HepG2 (cell line): Measurements from ENCODE around the gene BBIP1. TPM values are rescaled to one million over a fixed set of nuclear protein-coding genes. Genes with fewer than 3 reads are reported as not detected.

ENCODE experiments used
- HMGXB3 ChIP-seq: sonication (generic); formaldehyde crosslinking; IDR thresholded peaks from 2 replicates; pipeline ENCODE4 v1.4.0; 2020; ENCODE audit warnings: missing genetic modification reagents, borderline replicate concordance
- IKZF1 ChIP-seq: fragments of 450-650 bp; IDR thresholded peaks from 2 replicates; pipeline ENCODE4 v1.7.1; 2016
- ISL2 ChIP-seq: sonication (generic); formaldehyde crosslinking; IDR thresholded peaks from 2 replicates; pipeline ENCODE4 v1.5.0; 2020; ENCODE audit warnings: missing genetic modification reagents
- MEIS2 ChIP-seq: sonication (generic); formaldehyde crosslinking; IDR thresholded peaks from 2 replicates; pipeline ENCODE4 v1.9.0; 2021; ENCODE audit warnings: mild to moderate bottlenecking, missing genetic modification reagents
- NFE2 ChIP-seq: sonication (generic); formaldehyde crosslinking; IDR thresholded peaks from 2 replicates; pipeline ENCODE4 v1.4.0; 2020; ENCODE audit warnings: missing genetic modification reagents
- NR2C2 ChIP-seq: sonication (generic); formaldehyde crosslinking; IDR thresholded peaks from 2 replicates; pipeline ENCODE4 v1.4.0; 2020; ENCODE audit warnings: missing genetic modification reagents, mild to moderate bottlenecking, moderate library complexity, borderline replicate concordance
- PHF20 ChIP-seq: sonication (generic); formaldehyde crosslinking; IDR thresholded peaks from 2 replicates; pipeline ENCODE4 v1.5.0; 2020; ENCODE audit warnings: mild to moderate bottlenecking, missing genetic modification reagents
- SAFB2 ChIP-seq: sonication (generic); formaldehyde crosslinking; IDR thresholded peaks from 2 replicates; pipeline ENCODE4 v1.5.1; 2020; ENCODE audit warnings: missing genetic modification reagents, low read depth, mild to moderate bottlenecking, borderline replicate concordance
- SP2 ChIP-seq: sonication (generic); formaldehyde crosslinking; IDR thresholded peaks from 2 replicates; pipeline ENCODE4 v1.5.1; 2020; ENCODE audit warnings: mild to moderate bottlenecking, missing genetic modification reagents
- STAT6 ChIP-seq: sonication (generic); formaldehyde crosslinking; IDR thresholded peaks from 2 replicates; pipeline ENCODE4 v1.4.0; 2020; ENCODE audit warnings: missing genetic modification reagents, mild to moderate bottlenecking, borderline replicate concordance
- TCF7 ChIP-seq: sonication (generic); IDR thresholded peaks from 2 replicates; pipeline ENCODE4 v1.6.1; 2016; ENCODE audit warnings: antibody characterized with exemption, low read depth
- ZNF354B ChIP-seq: sonication (generic); formaldehyde crosslinking; IDR thresholded peaks from 2 replicates; pipeline ENCODE4 v1.8.0; 2022; ENCODE audit warnings: mild to moderate bottlenecking, missing genetic modification reagents
- ZNF569 ChIP-seq: sonication (generic); formaldehyde crosslinking; IDR thresholded peaks from 2 replicates; pipeline ENCODE4 v1.5.0; 2020; ENCODE audit warnings: mild to moderate bottlenecking, missing genetic modification reagents, moderate library complexity, borderline replicate concordance
- ZNF589 ChIP-seq: sonication (generic); formaldehyde crosslinking; conservative IDR thresholded peaks from 2 replicates; pipeline ENCODE4 v1.8.0; 2022; ENCODE audit warnings: mild to moderate bottlenecking, moderate library complexity, missing genetic modification reagents
- ZNF770 ChIP-seq: sonication (generic); formaldehyde crosslinking; IDR thresholded peaks from 2 replicates; pipeline ENCODE4 v1.5.0; 2020; ENCODE audit warnings: mild to moderate bottlenecking, missing genetic modification reagents
- ZNF800 ChIP-seq: sonication (generic); formaldehyde crosslinking; IDR thresholded peaks from 2 replicates; pipeline ENCODE4 v1.4.0; 2020; ENCODE audit warnings: missing genetic modification reagents
- ZNF841 ChIP-seq: sonication (generic); formaldehyde crosslinking; IDR thresholded peaks from 2 replicates; pipeline ENCODE4 v1.8.1; 2023; ENCODE audit warnings: missing genetic modification reagents, borderline replicate concordance
- ZSCAN31 ChIP-seq: sonication (generic); formaldehyde crosslinking; IDR thresholded peaks from 2 replicates; pipeline ENCODE4 v1.5.0; 2020; ENCODE audit warnings: low read depth, mild to moderate bottlenecking, missing genetic modification reagents
- polyA plus RNA-seq, 8 experiments: library from polyadenylated mRNA; depleted of rRNA in 3 of 8; stranded (reverse) in 7 of 8; unstranded in 1 of 8; fragments of >200 nt; fragmentation: Illumina TruSeq in 4 of 8; extraction: Trizol in 4 of 8; gene quantifications; 2 replicates each; pipeline versions ENCODE4 v1.2.1 to v1.2.3, GENCODE V29; 2011 to 2016; ENCODE audit warnings: low read depth in 4 of 8, missing spikeins in 1 of 8, mixed read lengths in 1 of 8; ENCODE audit not compliant: insufficient read depth in 1 of 8
- total RNA-seq, 5 experiments: library from RNA; depleted of rRNA; stranded (reverse); fragments of >200 nt; fragmentation: Illumina TruSeq; extraction: Trizol; gene quantifications; 2 replicates each; pipeline ENCODE4 v1.2.3, GENCODE V29; 2016; ENCODE audit warnings: low read depth in 1 of 5

BBIP1 gene
- total and polyA plus RNA-seq, 2 of the 13 experiments (the other 11 are each of a cell fraction or from before 2014, with no cell fraction given): 18.3 to 24.1 TPM

GRCh38 chr10:110872145-110872983 is 46.6 kb downstream of the BBIP1 start (continued):
- TF ChIP-seq ZNF589 (CRISPR knock-in tag) (no peak), SP2 (CRISPR knock-in tag) (no peak), NR2C2 (CRISPR knock-in tag) (0 out of 2 replicates have a peak, but pooled peaks have one; percentile 39), ZNF569 (CRISPR knock-in tag) (no peak), MEIS2 (CRISPR knock-in tag) (no peak; the same call in 1 of the 2 replicates), ZSCAN31 (CRISPR knock-in tag) (no peak; the same call in 1 of the 2 replicates), PHF20 (CRISPR knock-in tag) (no peak), ISL2 (peak; percentile 43; the same call in 1 of the 2 replicates), STAT6 (CRISPR knock-in tag) (no peak), IKZF1 (no peak), HMGXB3 (CRISPR knock-in tag) (no peak), NFE2 (CRISPR knock-in tag) (no peak), ZNF841 (CRISPR knock-in tag) (no peak), ZNF800 (no peak), SAFB2 (0 out of 2 replicates have a peak, but pooled peaks have one; percentile 6), ZNF770 (CRISPR knock-in tag) (0 out of 2 replicates have a peak, but pooled peaks have one; percentile 10), TCF7 (no peak), ZNF354B (CRISPR knock-in tag) (no peak)
